K562 (cell line): ENCODE results near the gene ABHD1. TPM values are rescaled to one million over a fixed set of nuclear protein-coding genes. Genes with fewer than 3 reads are reported as not detected.
A peak's percentile ranks its signal among the peaks of the same experiment; 100 is the strongest.

Experiments used
- FUS ChIP-seq: fragments of 200-400 bp; formaldehyde crosslinking; optimal IDR thresholded peaks from 2 replicates; pipeline ENCODE3; 2017; ENCODE audit warnings: low read depth, low read length
- HDAC3 ChIP-seq: fragments of 450-650 bp; IDR thresholded peaks from 2 replicates; pipeline ENCODE4 v1.6.1; 2018; ENCODE audit warnings: borderline replicate concordance, mild to moderate bottlenecking, moderate library complexity; ENCODE audit not compliant: partially characterized antibody
- HNRNPH1 ChIP-seq: fragments of 200-400 bp; formaldehyde crosslinking; optimal IDR thresholded peaks from 2 replicates; pipeline ENCODE3; 2017; ENCODE audit warnings: low read depth, mild to moderate bottlenecking, low read length, moderate library complexity
- REST ChIP-seq, 2 experiments: fragments of 450-650 bp; formaldehyde crosslinking in 1 of 2; IDR thresholded peaks; 2 replicates each; pipeline versions ENCODE4 v1.4.0 to v1.6.1; 2014 to 2020; ENCODE audit warnings: mild to moderate bottlenecking in 2 of 2, borderline replicate concordance in 1 of 2, low read depth in 1 of 2
- ZNF583 ChIP-seq: fragments of 250-450 bp; sonication (Bioruptor Pico); IDR thresholded peaks from 2 replicates; pipeline ENCODE4 v1.4.0; 2020
- polyA plus RNA-seq, 8 experiments: library from polyadenylated mRNA; depleted of rRNA in 4 of 8; stranded (reverse) in 5 of 8; unstranded in 3 of 8; fragments of >200 nt; fragmentation: Nextera tagmentation in 2 of 8; fragmentation: Illumina TruSeq in 1 of 8; extraction: Ambion mirVana in 2 of 8; extraction: Trizol in 1 of 8; gene quantifications; 2 replicates each; pipeline versions ENCODE4 v1.2.1 to v1.2.3, GENCODE V29; 2011 to 2014; ENCODE audit warnings: inconsistent platforms in 1 of 8, missing spikeins in 1 of 8
- total RNA-seq, 7 experiments: library from RNA; depleted of rRNA in 6 of 7; stranded (reverse); fragments of >200 nt in 6 of 7; fragmentation: Illumina TruSeq in 2 of 7; extraction: Trizol in 2 of 7; gene quantifications; 2 replicates each; pipeline versions ENCODE4 v1.2.1 to v1.2.3, GENCODE V29; 2011 to 2021; ENCODE audit warnings: low replicate concordance in 1 of 7
- TF ChIP-seq, protein P1 (sequence below): fragments of 250-450 bp; sonication (Bioruptor Pico); IDR thresholded peaks from 2 replicates; pipeline ENCODE4 v1.5.0; 2021; ENCODE audit warnings: mild to moderate bottlenecking, moderate library complexity

Gene ABHD1
- total and polyA plus RNA-seq, 9 of the 15 experiments (the other 6 are each of a cell fraction or from before 2014, with no cell fraction given): 0.10 to 0.16 (median 0.11) TPM; not detected in 5

DNA sequence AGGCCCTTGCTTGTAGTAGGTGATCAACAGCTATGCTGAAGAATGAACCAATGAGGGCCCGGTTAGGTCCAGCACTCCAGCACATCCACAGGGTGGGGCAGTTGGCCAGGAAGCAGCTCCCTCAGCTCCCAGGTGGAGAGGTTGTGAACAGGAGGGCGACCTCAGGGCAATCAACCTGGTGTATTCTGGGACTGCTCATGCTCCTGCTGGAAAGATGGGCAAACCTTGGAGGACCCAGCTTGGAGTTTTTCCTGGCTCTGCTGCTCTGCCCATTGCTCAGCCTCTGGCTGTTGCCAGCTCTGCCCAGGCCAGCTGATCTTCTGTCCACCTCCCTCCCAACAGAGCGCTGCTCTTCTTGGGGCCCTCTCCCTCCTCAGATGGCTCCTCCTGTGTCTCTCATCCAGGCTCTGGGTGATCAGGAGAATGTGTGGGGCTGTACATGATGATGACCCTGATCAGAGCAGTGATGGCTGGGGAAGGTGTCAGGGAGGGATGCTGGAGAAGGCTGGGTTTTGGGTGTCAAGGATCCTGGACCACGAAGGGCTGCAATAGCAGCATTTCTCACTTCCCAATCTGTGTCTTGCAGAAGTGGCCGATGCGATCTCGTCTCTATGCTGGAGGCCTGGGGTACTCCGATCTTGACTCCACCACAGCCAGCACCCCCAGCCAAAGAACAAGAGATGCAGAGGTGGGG lies 28.6 kb downstream of the ABHD1 start (continued):
- TF ChIP-seq, protein P1, sequence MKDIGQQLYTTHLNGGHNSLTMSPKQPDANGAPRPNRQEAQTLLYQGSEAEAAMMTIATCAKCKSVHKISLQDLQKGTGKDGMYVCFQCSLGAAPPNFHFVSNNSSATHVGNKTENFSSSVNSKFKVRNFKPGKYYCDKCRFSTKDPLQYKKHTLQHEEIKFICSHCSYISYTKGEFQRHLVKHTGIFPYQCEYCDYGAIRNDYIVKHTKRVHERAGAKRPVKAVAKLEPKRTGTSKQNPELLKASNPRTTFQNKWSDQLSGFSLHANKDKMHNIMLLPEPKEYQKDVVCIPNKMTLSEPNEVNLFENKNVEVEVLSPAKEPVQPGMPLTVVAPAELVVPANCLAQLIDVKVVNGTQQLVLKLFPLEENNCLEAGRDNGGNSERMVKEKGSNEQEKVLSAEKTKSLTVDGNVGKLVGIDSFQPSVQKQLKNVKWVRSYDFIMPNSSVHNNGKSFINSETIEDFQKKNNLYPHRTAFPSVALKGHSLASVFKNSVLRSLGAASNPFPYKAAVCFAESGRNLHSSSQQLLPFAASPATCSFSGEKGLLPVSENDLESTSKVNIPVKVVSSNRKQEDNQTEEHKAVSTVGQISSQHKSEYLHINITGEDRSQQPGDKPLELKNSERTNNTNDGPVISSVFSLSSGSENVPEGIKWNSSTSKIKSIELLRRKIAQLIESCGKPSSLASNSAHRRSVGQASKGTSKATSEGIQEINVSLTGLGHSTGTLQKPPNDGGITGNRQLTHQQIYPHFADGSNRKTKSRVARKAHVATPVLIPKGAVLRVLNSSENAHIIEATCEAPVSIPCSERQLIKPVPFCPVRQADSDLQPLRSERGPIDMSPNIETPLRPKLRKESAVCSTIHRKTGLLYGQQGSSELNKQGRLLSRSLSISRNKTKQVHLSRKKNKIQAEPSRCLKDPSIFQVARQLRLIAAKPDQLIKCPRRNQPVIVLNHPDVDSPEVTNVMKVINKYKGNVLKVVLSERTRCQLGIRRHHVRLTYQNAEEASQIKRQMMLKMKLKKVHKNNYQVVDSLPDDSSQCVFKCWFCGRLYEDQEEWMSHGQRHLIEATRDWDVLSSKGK (CRISPR knock-in tag): no peak
- TF ChIP-seq ZNF583 (no peak), FUS (no peak), HNRNPH1 (no peak), REST (IDR thresholded peaks at IDR 0.05; ENCODE audit: borderline replicate concordance) (peak; percentile 28; the same call in 1 of the 2 replicates), REST (CRISPR knock-in tag; IDR thresholded peaks at IDR 0.05; ENCODE audit: low read depth) (no peak), HDAC3 (no peak)
- TF ChIP-seq, all 486 proteins: peak for 3
